Measurements from ENCODE around the gene HMX3. TPM values are rescaled to one million over a fixed set of nuclear protein-coding genes. Genes with fewer than 3 reads are reported as not detected.

The HMX3 gene
- total RNA-seq, 2 experiments from 2014 or later: 0.19 to 0.24 TPM

DNA sequence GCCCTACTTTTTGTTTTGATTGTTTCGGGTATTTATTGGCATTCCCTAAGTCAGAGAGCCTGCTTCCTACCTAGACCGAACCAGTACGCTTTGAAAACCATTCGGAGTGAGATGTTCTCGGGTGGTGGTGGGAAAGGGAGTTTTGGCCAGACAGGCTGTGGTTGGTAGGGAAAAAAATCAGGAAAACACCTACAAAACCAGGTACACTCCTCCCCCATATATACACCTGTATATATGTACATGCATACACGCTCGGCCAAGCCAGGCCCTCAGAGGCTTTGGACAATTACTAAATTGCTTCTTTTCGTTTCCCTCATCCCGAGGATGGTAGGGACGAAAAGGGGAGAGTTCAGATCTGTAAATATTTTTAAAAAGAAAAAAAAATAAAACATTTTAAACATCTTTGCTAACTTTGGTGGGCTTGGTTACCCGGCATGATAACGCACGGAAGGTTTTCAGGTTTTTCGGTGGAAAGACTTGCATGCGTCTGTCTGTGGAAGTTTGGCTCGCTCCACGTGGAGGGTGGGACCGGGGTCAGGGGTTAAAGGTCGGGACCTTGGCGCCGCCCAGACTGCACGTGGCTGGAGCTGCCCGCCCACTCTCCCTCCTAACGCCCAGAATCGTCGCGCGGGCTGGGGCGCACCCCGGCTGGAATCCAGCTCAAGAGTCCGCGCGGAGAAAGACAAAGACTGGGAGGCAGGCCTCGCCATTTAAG, 14.7 kb downstream of the HMX3 start:
- H3K9me3 Mint-ChIP-seq: no peaks in the 10 kb centered on the region
- peak overlapping the region; percentile 68 for H3K4me3 Mint-ChIP-seq
- H3K27me3 Mint-ChIP-seq: peaks cover 59% of the 10 kb centered on the region
- H3K27ac Mint-ChIP-seq: no peak overlapping the region
- H3K4me1 Mint-ChIP-seq: peaks cover 43% of the 10 kb centered on the region
- DNase-seq: peak; percentile 41
- H3K36me3 Mint-ChIP-seq: peaks cover 11% of the 10 kb centered on the region

DNA sequence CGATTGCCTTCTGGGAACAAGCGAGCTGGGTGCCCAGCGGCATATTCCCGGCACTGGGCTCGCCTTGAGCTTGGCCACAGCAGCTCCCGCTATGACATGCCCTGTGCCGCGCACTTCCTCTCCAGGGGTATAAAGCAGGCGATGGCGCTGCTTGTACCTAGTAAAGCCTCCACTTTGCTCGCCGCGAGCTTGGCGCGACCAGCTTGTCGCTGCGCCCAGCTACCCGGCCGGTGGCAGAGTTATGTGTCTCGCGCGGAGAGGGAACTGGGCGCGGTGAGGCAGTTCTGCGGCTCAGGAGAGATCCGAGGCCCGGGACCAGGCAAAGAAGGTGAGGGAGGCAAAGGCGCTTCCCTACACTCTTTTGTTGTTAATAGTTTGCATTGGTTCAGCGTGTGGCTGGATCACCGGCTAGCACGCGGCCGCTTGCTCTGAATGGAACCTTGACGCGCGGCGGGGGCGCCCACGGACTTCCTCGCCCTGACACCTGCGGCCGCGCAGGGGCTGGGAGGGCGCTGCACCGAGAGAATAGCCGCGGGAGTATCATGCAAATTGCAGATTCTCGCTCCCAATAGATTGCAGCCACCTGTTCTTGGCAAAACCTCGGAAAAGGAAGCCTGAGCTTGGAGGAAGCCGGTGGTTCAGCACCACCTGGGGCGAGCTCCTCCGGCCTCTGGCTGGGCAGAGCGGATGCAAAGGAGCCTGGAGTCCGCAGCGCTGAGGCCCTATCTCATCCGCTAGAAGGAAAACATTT, 15.4 kb downstream of the HMX3 start:
- Mint-ChIP-seq H3K4me1 (peaks cover 42% of the 10 kb centered on the region), H3K27me3 (peaks cover 52% of the 10 kb centered on the region), H3K27ac (no peak overlapping the region), H3K36me3 (peaks cover 16% of the 10 kb centered on the region), H3K4me3 (peak overlapping the region; percentile 53), H3K9me3 (peaks cover under 1% of the 10 kb centered on the region)
- peak; percentile 43 for DNase-seq

DNA sequence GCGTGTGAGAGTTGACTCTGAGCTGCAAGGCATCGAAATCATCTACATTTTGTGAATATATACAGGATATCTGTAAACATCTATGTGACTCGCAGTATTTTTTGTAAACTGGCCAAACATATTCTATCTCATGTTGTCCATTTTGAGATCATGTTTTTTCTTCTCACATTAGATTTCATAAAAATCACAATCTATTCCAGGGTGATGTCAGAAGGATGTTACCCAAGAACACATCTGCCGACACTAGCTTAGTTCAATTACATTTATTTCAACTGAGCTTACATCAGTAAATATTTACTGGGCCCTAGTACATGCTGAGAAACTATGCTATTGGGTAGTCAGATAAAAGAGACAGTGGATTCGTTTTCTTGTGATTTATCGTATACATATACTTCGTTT, 16.0 kb downstream of the HMX3 start:
- no peak for DNase-seq
- peaks cover 43% of the 10 kb centered on the region for H3K4me1 Mint-ChIP-seq
- no peak overlapping the region for H3K27ac Mint-ChIP-seq
- peaks cover 48% of the 10 kb centered on the region for H3K27me3 Mint-ChIP-seq
- peaks cover 20% of the 10 kb centered on the region for H3K36me3 Mint-ChIP-seq
- H3K4me3 Mint-ChIP-seq: peak overlapping the region; percentile 53
- H3K9me3 Mint-ChIP-seq: peaks cover 2% of the 10 kb centered on the region

DNA sequence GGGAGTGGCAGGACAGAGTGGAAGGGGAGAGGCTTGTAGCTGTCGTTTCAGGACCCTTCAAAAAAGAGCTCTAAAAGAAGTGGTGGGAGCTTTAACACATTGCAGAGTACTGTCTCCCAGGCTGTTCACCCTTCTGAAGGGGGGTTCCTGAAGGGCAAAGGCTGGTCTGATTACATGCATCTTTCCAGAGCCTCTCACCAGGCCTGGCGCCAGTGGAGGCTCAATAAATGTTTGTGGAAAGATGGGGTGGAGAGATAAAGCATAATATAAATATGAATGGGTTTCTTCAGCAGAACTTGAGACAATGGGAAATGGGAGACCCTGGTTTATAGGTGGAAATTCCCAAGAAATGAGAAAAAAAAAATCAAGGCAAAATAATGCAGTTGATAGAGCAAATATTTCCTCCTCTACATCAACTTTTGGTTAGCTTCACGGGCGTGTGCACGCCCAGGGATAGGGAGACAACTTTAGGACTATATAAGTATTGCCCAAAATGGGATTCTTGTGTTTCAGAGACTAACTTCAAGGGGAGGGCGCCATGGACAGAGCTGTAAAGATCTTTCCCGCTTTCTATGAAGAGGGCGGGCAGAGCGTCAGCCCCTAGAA, 17.8 kb downstream of the HMX3 start:
- H3K9me3 Mint-ChIP-seq: peaks cover 2% of the 10 kb centered on the region
- peak overlapping the region; percentile 59 for H3K27ac Mint-ChIP-seq
- H3K36me3 Mint-ChIP-seq: peaks cover 39% of the 10 kb centered on the region
- peaks cover 53% of the 10 kb centered on the region for H3K4me1 Mint-ChIP-seq
- H3K27me3 Mint-ChIP-seq: peaks cover 35% of the 10 kb centered on the region
- no peak for DNase-seq
- peak overlapping the region; percentile 100 for H3K4me3 Mint-ChIP-seq

DNA sequence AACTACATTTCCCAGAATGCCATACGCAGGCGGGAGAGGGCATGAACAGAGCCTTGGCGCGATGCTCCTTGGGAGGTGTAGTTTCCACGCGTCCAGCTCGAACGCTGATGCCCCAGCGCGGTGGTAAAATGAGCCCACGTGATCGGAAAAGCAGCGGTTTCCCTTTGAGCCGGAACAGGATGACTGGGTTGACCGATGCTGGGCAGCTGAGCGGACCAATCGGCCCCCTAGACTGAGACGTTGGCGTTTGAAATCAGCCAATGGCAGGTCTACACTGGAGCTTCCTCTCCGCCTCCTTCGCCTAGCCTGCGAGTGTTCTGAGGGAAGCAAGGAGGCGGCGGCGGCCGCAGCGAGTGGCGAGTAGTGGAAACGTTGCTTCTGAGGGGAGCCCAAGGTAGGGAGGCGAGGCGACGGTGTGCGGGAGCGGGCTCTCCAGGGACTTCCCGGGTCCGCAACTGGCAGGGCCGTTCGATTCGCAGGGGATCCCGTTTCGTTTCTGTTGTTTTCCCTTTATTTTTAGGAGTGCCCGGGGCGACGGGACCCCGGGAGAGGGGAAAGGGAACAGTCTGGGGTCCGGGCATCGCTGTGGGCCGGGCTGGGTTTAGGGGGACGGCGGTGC, 18.4 kb downstream of the HMX3 start, which contains the start of gene BUB3:
TSS of gene BUB3 (plus strand) at position 311 of the 619 bp plus-strand sequence. CDS start 516 bp downstream, outside the sequence.
- Mint-ChIP-seq H3K4me1 (peaks cover 54% of the 10 kb centered on the region), H3K9me3 (peaks cover 2% of the 10 kb centered on the region), H3K4me3 (peak within 1 kb of the TSS; percentile 100), H3K27ac (peak within 1 kb of the TSS; percentile 100), H3K36me3 (peaks cover 42% of the 10 kb centered on the region), H3K27me3 (peaks cover 29% of the 10 kb centered on the region)
- peak; percentile 94 for DNase-seq

DNA sequence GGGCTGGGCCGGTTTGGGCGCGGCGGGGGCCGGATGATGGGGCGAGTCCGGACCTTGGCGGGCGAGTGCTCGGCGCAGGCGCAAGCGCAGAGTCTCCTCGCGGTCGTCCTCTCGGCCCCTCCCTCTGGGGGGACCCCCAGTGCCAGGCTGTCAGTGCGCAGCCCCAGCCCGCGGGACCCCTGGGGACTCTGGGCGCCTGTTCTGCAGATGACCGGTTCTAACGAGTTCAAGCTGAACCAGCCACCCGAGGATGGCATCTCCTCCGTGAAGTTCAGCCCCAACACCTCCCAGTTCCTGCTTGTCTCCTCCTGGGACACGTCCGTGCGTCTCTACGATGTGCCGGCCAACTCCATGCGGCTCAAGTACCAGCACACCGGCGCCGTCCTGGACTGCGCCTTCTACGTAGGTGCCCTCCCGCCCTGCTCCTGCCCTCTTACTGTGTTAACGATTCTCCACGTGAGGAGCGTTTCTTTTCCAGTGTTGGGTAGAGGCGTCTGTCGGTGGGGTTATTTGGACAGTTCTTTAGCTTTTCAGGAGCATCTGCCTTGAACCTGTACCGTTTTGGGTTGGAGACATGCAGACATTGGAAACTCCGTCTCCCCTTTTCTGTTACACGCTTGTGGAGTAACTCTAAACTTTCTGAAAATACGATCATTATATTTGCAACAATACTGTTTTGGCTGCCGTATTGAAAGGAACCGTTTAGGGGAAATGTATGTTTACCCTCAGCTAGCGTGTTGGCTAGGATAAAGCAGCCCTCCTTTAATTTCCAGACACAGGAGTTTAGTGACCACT, 19.1 kb downstream of the HMX3 start:
- peak; percentile 68 for DNase-seq
- H3K9me3 Mint-ChIP-seq: peaks cover 2% of the 10 kb centered on the region
- H3K27ac Mint-ChIP-seq: peak overlapping the region; percentile 100
- H3K36me3 Mint-ChIP-seq: peaks cover 49% of the 10 kb centered on the region
- peaks cover 25% of the 10 kb centered on the region for H3K27me3 Mint-ChIP-seq
- H3K4me3 Mint-ChIP-seq: peak overlapping the region; percentile 100
- H3K4me1 Mint-ChIP-seq: peaks cover 60% of the 10 kb centered on the region

DNA sequence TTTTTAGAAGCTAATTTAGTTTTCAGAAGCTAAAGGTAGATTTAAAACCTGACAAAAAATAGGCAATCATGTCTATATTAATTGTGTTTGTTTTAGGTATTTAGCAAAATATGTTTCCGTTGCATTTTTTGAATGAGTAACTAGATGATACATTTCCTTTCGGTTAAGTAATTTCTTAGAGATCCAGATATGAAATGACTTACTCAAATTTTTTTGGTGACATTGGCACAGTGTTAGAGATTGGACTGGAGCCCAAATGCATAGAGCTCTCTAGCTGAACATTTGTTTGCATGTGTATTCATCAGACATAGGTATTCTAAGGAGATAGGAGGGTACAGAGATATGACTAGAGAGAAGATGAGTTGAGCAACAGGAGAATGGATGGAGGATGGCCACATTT, 20.3 kb downstream of the HMX3 start:
- DNase-seq: no peak
- no peak overlapping the region for H3K27ac Mint-ChIP-seq
- H3K27me3 Mint-ChIP-seq: peaks cover 14% of the 10 kb centered on the region
- H3K36me3 Mint-ChIP-seq: peaks cover 54% of the 10 kb centered on the region
- H3K4me3 Mint-ChIP-seq: peak overlapping the region; percentile 100
- H3K4me1 Mint-ChIP-seq: peaks cover 65% of the 10 kb centered on the region
- H3K9me3 Mint-ChIP-seq: peaks cover 2% of the 10 kb centered on the region

DNA sequence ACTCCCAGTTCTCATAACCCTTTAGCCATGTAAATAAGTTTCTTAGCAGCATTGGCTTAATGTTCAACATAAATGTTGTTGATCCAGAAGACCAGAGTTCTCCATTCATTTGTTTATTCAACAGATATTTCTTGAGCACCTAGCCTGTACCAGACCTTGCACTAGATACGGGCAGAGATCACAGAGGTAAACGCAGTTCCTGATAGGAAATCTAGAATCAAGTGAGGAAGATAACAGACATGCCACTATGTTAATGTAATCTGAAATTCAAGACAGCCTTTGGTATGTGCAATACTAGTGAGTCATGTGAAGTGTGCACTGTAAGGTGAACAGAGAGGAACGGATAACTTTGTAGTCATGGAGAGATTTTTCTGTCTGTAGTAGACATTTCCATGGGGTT, 21.4 kb downstream of the HMX3 start:
- Mint-ChIP-seq H3K36me3 (peaks cover 60% of the 10 kb centered on the region), H3K27me3 (peaks cover 4% of the 10 kb centered on the region), H3K27ac (no peak overlapping the region), H3K4me3 (peak overlapping the region; percentile 9), H3K4me1 (peaks cover 66% of the 10 kb centered on the region), H3K9me3 (peaks cover 2% of the 10 kb centered on the region)
- DNase-seq: no peak

DNA sequence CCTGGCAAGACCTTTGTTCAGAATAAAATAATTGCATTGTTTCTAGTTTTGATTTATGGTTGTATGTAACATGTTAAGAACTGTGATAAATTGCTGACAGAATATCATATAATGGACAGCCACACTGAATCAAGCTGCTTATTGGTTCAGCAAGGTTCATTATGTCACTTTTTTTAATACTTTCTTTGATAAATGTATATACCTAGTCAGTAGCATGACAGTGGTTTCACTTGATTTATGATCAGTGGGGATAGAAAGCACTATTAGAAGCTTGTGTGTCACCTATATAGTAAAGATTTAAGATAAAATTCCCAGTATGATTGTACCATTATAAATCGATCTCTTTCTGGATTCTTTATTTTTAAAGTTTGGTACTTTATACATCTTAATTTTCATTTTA, 22.9 kb downstream of the HMX3 start:
- Mint-ChIP-seq H3K27ac (peak overlapping the region; percentile 55), H3K4me3 (peak overlapping the region; percentile 68), H3K27me3 (peaks cover 4% of the 10 kb centered on the region), H3K4me1 (peaks cover 62% of the 10 kb centered on the region), H3K36me3 (peaks cover 68% of the 10 kb centered on the region), H3K9me3 (peaks cover 2% of the 10 kb centered on the region)
- no peak for DNase-seq

DNA sequence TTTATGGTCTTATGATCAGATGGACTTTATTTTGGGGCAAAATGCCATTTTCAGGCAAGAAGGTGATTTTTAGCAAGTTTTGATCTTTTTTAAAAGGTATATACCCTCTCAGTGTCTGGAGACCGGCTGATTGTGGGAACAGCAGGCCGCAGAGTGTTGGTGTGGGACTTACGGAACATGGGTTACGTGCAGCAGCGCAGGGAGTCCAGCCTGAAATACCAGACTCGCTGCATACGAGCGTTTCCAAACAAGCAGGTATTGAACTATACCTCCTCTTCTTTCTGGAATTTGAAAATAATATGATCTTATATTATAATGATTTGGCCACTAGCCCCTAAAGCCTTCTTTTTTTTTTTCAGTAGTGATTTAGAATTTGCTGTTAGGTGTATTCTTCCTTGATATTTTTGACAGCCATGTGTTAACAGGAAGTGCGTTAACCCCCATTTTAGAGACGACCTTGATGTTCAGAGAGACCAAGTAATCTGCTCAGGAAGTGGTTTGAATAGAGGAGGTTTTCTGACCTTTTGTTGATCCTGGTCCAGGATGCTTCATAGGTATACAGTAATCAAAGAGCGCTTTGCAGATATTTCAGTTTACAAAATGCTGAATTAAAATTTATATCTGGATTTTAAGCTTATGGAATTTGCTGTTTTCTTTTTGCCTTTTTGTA, 24.7 kb downstream of the HMX3 start:
- H3K4me1 Mint-ChIP-seq: peaks cover 64% of the 10 kb centered on the region
- peak overlapping the region; percentile 71 for H3K27ac Mint-ChIP-seq
- peaks cover 2% of the 10 kb centered on the region for H3K9me3 Mint-ChIP-seq
- H3K4me3 Mint-ChIP-seq: peak overlapping the region; percentile 44
- no peaks in the 10 kb centered on the region for H3K27me3 Mint-ChIP-seq
- no peak for DNase-seq
- peaks cover 66% of the 10 kb centered on the region for H3K36me3 Mint-ChIP-seq

DNA sequence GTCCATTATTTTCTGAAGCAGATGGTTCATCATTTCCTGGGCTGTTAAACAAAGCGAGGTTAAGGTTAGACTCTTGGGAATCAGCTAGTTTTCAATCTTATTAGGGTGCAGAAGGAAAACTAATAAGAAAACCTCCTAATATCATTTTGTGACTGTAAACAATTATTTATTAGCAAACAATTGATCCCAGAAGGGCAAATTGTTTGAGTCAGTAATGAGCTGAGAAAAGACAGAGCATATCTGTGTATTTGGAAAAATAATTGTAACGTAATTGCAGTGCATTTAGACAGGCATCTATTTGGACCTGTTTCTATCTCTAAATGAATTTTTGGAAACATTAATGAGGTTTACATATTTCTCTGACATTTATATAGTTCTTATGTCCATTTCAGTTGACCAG, 28.5 kb downstream of the HMX3 start:
- H3K9me3 Mint-ChIP-seq: no peaks in the 10 kb centered on the region
- H3K4me3 Mint-ChIP-seq: no peak overlapping the region
- no peak for DNase-seq
- H3K27ac Mint-ChIP-seq: no peak overlapping the region
- H3K36me3 Mint-ChIP-seq: peaks cover 57% of the 10 kb centered on the region
- no peaks in the 10 kb centered on the region for H3K27me3 Mint-ChIP-seq
- H3K4me1 Mint-ChIP-seq: peaks cover 39% of the 10 kb centered on the region

DNA sequence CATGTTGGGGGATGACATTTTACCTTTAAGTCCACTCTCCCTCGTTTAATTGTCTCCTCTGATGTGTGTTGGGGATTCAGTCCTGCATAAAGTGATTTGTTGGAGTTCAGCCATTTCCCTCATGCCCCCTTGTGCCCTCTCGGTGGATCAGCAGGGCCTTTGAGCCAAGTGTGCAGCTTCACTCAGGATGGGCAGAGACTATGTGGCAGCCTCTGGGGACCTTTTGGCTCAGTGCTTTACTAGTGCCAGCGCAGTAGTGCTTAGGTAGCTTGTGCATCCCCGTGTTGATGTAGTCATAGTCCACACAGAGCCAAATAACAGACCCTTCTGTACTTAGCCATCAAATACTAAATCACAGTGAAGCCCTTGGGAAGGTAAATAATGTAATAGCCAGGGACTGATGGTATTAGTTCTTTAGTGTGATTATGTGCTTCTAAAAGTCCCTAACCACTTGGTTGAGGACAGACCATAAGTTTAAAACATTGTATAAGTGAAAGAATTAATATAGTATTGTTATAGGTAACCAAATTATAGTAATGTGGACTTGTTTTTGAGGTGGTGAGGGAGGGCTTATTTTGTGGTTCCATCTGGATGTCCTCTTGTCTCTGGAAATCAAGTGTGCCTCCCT, 29.8 kb downstream of the HMX3 start:
- no peaks in the 10 kb centered on the region for H3K27me3 Mint-ChIP-seq

DNA sequence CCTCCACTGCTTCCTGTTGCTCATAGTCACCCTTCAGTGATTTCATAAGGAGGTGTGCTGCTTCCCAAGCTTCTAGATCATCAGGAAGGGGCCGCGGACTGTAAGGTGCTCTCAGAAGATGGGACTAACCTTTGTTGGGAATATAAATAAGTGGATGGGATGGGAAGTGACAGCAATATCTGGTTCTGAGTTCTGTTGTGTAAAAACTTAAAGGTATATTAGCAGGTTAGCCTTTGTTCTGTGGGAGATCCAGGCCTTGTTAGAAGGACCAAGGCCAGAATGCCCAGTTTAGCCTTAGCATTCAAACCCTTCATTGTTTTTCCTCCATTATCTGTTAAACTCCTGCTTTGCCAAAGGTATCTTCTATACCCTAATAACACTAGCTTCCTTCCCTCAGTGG, 30.8 kb downstream of the HMX3 start:
- no peak for DNase-seq
- Mint-ChIP-seq H3K27me3 (no peaks in the 10 kb centered on the region), H3K9me3 (no peaks in the 10 kb centered on the region), H3K4me1 (peaks cover 21% of the 10 kb centered on the region), H3K27ac (no peak overlapping the region), H3K4me3 (no peak overlapping the region), H3K36me3 (peaks cover 61% of the 10 kb centered on the region)

More for the DNA sequence above, 29.8 kb downstream of the HMX3 start:
- Mint-ChIP-seq H3K36me3 (peaks cover 56% of the 10 kb centered on the region), H3K27ac (no peak overlapping the region), H3K4me1 (peaks cover 28% of the 10 kb centered on the region), H3K4me3 (no peak overlapping the region), H3K9me3 (no peaks in the 10 kb centered on the region)
- no peak for DNase-seq

Measured in activated naive CD8-positive, alpha-beta T cell treated with anti-CD3 and anti-CD28 coated beads for 36 hours (primary cell).